Posterior vena cava (tissue), 2 donors: ENCODE measurements around the gene KIAA0586. TPM values are rescaled to one million over a fixed set of nuclear protein-coding genes. Genes with fewer than 3 reads are reported as not detected.
"Not testable (repeated sequence)": the region's sequence is repeated elsewhere in the genome, so short reads cannot be mapped to it uniquely, and the experiment has no call there.

Experiments used
- DNase-seq: peaks from one replicate; pipeline ENCODE4 v3.0.0-alpha.2; 2020; ENCODE audit warnings: low spot score
- intact Hi-C, 2 donors: fragments of 100-400 bp; cut with DNase I; formaldehyde crosslinking; loops; one replicate each; pipeline versions ENCODE4 v1.14.1 to v1.14.2; 2022 to 2023
- total RNA-seq, 2 donors: library from RNA; stranded (reverse); fragmentation: NEBNext Ultra II Directional; extraction: Animal tissue kit (Norgen Biotek cat#: 25700); gene quantifications; one replicate each; pipeline ENCODE4 v1.2.1, GENCODE V29; 2021
- donor health status: DM: yes; HTN: yes; CAD: no.
- donor health status: DM: yes; HTN: yes; CAD: no.

The KIAA0586 gene
- total RNA-seq, 2 donors from 2014 or later, result 14.7 to 15.5 TPM

DNA sequence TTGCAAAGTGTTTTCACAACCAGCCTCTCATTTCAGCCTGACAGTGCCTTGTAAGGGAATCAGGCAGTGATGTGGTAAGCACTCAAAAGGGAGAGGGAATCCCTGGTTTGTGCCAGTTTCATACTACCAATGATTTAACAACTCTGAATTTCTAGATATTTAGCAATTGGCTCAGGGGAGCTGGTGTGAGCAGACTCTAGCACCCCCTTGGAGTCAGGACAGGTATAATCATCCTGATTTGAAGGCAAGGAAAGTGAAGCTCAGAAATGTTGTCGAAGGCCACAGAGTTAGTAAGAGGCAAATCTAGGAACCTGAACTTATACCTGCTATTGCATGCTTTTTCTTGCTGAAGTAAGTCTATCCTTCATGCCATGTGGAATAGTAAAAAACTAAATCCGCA lies 147.1 kb downstream of the KIAA0586 start:
- DNase-seq, result no peak
- intact Hi-C loops, result no loop called here

DNA sequence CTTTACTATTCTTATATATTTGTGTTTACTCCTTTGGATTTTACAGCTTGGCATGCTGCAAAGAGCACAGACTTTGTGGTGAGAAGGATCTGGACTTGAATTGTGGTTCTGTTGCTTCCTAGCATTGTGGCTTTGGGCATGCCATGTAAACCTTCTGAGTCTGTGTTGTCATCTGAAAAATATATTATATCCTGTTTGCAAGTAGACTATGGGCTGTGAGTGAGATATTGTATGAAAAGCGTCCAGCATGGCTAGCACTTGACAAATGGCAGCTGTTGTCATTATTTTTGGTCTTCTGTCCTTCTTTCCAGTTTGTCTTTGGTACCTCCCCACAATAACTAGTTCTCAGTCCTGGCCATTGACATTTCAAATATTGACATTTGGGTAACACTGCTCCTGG lies 148.4 kb downstream of the KIAA0586 start:
- DNase-seq, result no peak

DNA sequence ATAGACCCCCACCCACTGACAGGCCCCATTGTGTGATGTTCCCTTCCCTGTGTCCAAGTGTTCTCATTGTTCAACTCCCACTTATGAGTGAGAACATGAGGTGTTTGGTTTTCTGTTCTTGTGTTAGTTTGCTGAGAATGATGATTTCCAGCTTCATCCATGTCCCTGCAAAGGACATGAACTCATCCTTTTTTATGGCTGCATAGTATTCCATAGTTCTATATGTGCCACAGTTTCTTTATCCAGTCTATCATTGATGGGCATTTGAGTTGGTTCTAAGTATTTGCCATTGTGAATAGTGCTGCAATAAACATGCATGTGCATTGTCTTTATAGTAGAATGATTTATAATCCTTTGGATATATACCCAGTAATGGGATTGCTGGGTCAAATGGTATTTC lies 152.5 kb downstream of the KIAA0586 start:
- intact Hi-C loops, DNase-seq: not testable (repeated sequence)

More for the DNA sequence above, 148.4 kb downstream of the KIAA0586 start:
- intact Hi-C loops, result no loop called here

DNA sequence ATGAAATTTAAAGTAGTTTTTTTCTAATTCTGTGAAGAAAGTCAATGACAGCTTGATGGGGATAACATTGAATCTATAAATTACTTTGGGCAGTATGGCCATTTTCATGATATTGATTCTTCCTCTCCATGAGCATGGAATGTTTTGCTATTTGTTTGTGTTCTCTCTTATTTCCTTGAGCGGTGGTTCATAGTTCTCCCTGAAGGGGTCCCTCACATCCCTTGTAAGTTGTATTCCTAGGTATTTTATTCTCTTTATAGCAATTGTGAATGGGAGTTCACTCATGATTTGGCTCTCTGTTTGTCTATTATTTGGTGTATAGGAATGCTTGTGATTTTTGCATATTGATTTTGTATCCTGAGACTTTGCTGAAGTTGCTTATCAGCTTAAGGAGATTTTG lies 153.9 kb downstream of the KIAA0586 start:
- intact Hi-C loops, DNase-seq: not testable (repeated sequence)

DNA sequence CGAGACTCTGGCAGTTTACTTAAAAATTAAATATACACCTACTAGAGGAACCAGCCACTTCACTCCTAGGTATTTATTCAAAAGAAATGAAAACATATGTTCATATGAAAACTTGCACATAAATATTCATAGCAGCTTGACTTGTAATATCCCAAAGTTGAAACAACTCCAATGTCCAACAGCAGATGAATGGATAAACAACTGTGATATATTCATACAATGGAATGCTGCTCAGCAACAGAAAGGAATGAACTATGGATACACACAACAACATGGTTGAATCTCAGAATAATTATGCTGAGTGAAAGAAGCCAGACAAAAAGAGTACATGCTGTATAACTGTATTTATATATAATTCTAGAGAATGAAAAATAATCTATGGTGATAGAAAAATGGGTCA lies 156.9 kb downstream of the KIAA0586 start:
- DNase-seq, result no peak
- intact Hi-C loops, result no loop called here

DNA sequence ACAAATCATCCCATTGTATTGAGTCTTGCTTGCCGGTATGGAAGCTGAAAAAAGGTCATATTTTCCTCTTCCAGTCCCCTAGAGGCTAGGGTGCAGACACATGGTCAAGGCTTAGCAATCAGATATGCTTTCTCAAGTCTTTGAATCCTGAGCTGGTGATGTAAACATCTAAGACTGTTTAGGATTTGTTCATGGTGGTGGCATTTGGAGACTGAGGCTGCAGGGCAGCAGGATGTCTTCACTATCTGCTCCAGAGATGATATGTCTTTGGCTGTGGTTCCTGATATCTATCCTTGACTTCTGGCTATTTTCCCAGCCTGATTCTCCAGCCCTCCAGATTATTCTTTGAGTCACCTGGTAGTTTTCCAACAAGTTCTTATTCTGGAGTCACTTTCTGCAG lies 159.8 kb downstream of the KIAA0586 start:
- DNase-seq, result no peak
- intact Hi-C loops, result no loop called here

DNA sequence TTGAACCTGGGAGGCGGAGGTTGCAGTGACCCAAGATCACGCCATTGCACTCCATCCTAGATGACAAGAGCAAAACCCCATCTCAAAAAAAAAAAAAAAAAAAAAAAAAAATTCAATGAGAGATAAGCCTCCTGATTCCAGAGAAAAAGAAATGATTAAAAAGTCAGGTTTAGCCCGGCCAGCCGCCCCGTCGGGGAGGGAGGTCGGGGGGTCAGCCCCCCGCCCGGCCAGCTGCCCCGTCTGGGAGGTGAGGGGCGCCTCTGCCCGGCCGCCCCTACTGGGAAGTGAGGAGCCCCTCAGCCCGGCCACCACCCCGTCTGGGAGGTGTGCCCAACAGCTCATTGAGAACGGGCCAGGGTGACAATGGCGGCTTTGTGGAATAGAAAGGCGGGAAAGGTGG lies 160.8 kb downstream of the KIAA0586 start:
- intact Hi-C loops, DNase-seq: not testable (repeated sequence)

DNA sequence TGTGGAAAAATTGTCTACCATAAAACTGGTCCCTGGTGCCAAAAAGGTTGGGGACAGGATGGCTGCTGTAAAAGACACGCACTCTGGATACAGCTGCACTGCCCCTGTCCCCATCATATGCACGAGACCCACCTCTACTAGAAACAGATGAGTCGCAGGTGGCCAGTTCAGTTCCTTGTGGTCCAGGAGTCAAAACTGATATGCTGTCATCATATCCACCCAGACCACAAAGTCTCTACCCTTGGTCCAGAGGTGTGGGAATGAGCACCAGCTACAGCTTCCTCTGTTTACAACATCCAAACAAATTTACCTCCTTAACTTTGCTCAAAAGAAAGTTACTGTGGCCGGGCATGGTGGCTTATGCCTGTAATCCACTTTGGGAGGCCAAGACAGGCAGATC lies 166.5 kb downstream of the KIAA0586 start:
- intact Hi-C loops, result no loop called here
- DNase-seq, result no peak

DNA sequence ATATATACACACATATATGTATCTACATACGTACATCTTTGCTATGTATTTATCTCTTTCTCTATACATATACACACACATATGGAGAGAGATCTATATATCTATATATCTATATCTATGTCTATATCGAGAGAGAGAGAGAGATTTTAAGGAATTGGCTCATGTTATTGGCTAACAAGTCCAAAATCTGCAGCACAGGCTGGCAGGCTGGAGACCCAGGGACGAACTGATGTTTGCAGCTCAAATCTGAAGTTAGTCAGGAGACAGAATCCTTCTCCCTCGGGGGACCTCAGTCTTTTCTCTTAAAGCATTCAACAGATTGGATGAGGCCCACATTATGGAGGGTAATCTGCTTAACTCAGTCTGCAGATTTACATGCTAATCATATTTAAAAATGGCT lies 169.5 kb downstream of the KIAA0586 start:
- intact Hi-C loops, result no loop called here
- no peak for DNase-seq

DNA sequence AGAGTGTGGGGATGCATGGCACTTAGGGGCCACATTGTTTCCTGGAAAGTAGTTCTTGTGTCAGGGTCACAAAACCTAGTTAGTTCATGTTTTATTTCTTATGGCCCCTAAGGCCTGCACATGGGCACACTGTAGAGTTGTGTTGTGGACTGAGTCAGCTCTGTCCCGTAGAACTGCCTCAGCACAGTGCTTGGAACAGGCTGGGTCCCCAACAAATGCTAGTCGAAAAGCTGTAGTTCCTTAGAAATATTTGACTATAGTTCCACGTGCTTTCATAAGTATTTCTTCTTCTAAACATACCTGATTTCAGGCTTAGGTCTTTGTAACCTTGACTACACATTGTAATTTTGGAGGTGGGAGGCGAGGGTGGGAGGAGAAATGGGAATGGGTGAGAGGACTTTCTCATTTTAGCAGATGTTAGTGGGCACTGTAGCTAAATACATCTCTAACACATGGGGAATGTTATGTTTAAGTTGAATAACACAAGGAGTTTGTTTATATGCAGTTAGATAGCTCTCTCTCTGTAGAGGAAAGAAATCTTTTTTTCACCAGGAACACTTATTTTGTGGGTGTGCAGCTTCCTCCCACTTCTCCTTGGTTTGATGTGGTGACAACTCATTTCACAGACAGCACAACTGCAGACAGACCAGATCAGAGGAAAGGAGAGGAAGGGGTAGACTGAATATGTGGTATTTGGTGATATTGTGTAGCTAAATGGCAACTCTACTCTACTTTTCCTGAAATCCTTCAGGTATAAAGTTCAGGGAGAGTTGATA lies 170.7 kb downstream of the KIAA0586 start:
- no peak for DNase-seq
- intact Hi-C loops, result no loop called here

DNA sequence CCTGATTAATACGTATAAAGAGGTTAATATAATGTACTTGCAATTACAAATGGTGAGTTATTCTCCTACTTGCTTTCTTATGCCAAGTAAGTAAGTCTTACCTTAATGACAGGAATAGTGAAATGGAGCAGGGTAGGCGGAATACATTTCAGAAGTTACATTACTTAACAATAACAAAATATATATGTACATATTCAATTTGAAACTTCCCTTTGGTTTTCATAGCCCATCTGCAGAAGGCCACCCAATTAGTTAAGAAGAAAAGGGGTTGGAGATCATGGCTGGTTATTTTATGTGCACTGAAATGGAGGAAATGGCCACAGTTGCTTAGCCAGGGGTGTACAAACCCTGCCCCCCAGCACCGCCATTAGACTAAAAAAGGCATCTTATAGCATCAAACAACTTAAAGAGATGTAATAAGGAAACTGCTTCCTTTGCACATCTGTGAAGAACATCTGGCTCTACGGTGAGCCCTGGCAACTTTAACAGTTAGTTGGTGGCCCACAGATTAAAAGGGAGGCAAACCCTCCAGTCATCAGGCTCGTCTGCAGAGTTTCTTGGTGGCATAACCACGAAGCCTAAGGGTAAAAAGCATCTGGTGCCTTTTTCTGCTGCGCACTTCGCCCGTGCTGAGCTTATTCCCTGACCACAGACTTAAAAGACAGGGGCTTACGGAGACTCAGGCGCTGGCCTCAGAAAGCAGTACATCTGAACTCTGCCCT lies 171.4 kb downstream of the KIAA0586 start:
- intact Hi-C loops, result no loop called here
- peak; percentile 30 for DNase-seq

DNA sequence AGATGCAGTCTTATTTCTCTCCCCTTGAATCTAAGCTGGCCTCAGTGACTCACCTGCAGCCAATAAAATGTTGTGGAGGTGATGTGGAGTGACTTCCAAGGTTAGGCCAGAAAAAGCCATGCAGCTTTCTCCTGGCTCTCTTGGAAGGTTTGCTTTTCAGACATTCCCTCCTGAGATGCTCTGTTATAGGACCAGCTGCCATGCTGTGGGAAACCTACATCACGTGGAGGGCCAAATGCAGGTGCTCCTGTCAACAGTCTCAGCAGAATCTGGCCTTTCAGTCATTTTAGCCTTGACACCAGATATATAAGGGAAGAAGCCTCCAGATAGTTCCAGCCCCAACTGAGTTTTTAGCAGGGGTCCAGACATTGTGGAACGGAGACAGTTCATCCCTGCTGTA lies 172.2 kb downstream of the KIAA0586 start:
- intact Hi-C loops, result no loop called here
- DNase-seq, result no peak

Other genes with a start within 250 kb of the KIAA0586 start
- 10 to 100 TPM; 71.4 to 77.6 TPM for gene ACTR10, start 227.6 kb upstream of the KIAA0586 start, total RNA-seq
- gene PSMA3, start 182.9 kb upstream of the KIAA0586 start, total RNA-seq, result 100 to 1,000 TPM; 147 to 170 TPM
- 10 to 100 TPM; 26.3 to 27.1 TPM for gene ARID4A, start 129.2 kb upstream of the KIAA0586 start, total RNA-seq
- gene TOMM20L, start 31.8 kb upstream of the KIAA0586 start, total RNA-seq, result not detected
- 10 to 100 TPM; 28.4 to 30.7 TPM for gene TIMM9, start 188 bp upstream of the KIAA0586 start, total RNA-seq
- 10 to 100 TPM; 13.7 to 18.8 TPM for gene DACT1, start 210.2 kb downstream of the KIAA0586 start, total RNA-seq